K562 (cell line): ENCODE measurements around the gene FUT8. TPM values are rescaled to one million over a fixed set of nuclear protein-coding genes. Genes with fewer than 3 reads are reported as not detected.

Source experiments
- ATAC-seq: fragments of 200-7000 bp; cut with Tn5 transposase; 3 replicates; pipeline ENCODE4 v1.9.1; 2020; ENCODE audit warnings: moderate library complexity
- BruUV-seq: library from RNA; stranded (reverse); fragments of 400-500 nt; replicated peaks from 2 replicates; lab custom pipeline; 2021; lab: Mats Ljungman, UMichigan
- CTCF ChIA-PET: fragments of 300-600 bp; formaldehyde crosslinking; extraction: SDS; loops from one replicate; lab custom pipeline; 2021; ENCODE audit warnings: low intra/inter-chr PET ratio; lab: Yijun Ruan, JAX
- POLR2A ChIA-PET: fragments of 300-600, 350-650 bp; sonication (Branson Sonifier 250); formaldehyde crosslinking; extraction: SDS; loops from one replicate; lab custom pipeline; 2021; ENCODE audit warnings: antibody characterized with exemption, inconsistent platforms; lab: Yijun Ruan, JAX
- DNase-seq, 4 experiments: peaks; one replicate each; pipeline versions ENCODE4 v3.0.0 to v3.0.0-alpha.2; 2011 to 2018; ENCODE audit warnings: low spot score in 3 of 4, mixed read lengths in 3 of 4; ENCODE audit errors: extremely low read depth in 1 of 4
- FAIRE-seq: peaks from 2 replicates; lab custom pipeline; 2011; peaks lifted over from hg19 to GRCh38; lab: Jason Lieb, UNC
- H2AFZ ChIP-seq: 2 replicates; pipeline ENCODE4 v1.6.0; 2011; ENCODE audit warnings: low read depth, low read length, control low read depth, inconsistent platforms
- H3K27ac ChIP-seq: fragments of 200-600 bp; 3 replicates; pipeline ENCODE4 v1.8.0; 2011; ENCODE audit warnings: low read depth, mild to moderate bottlenecking, control low read depth, inconsistent platforms, low read length, moderate library complexity, mixed read lengths; ENCODE audit errors: extremely low read depth
- H3K27me3 ChIP-seq, 2 experiments: fragments of 300-600 bp in 1 of 2; 2 replicates in 1 of 2; 3 replicates in 1 of 2; pipeline versions ENCODE4 v1.6.0 to v1.8.0; 2011; ENCODE audit warnings: inconsistent platforms in 2 of 2, low read length in 2 of 2, mild to moderate bottlenecking in 1 of 2, mixed read lengths in 1 of 2, moderate library complexity in 1 of 2; ENCODE audit not compliant: control insufficient read depth in 2 of 2, insufficient read depth in 2 of 2
- H3K36me3 ChIP-seq: fragments of 300-600 bp; 3 replicates; pipeline ENCODE4 v1.8.0; 2011; ENCODE audit warnings: mild to moderate bottlenecking, low read length, inconsistent platforms; ENCODE audit not compliant: control insufficient read depth, insufficient read depth
- H3K4me1 ChIP-seq, 2 experiments: fragments of 200-600 bp in 1 of 2; replicated peaks in 1 of 2; 2 replicates in 1 of 2; 3 replicates in 1 of 2; pipeline versions ENCODE4 v1.5.1 to v1.8.0; 2011; ENCODE audit warnings: inconsistent platforms in 2 of 2, low read length in 2 of 2, mild to moderate bottlenecking in 1 of 2, mixed read lengths in 1 of 2, moderate library complexity in 1 of 2; ENCODE audit not compliant: control insufficient read depth in 2 of 2, insufficient read depth in 2 of 2
- H3K4me2 ChIP-seq: 2 replicates; pipeline ENCODE4 v1.6.1; 2011; ENCODE audit warnings: low read length, control low read depth, inconsistent platforms, mixed read lengths; ENCODE audit not compliant: insufficient read depth
- H3K4me3 ChIP-seq: fragments of 200-600 bp; sonication (generic), shearing (Covaris generic); 2 replicates; pipeline ENCODE4 v1.5.1; 2016; ENCODE audit warnings: control low read depth, inconsistent platforms
- H3K79me2 ChIP-seq: fragments of 200-600 bp; 3 replicates; pipeline ENCODE4 v1.8.0; 2011; ENCODE audit warnings: low read length, inconsistent platforms; ENCODE audit not compliant: control insufficient read depth, insufficient read depth
- H3K9ac ChIP-seq, 2 experiments: 2 replicates each; pipeline versions ENCODE4 v1.6.0 to v1.6.1; 2011; ENCODE audit warnings: low read depth in 2 of 2, low read length in 2 of 2, control low read depth in 1 of 2, inconsistent platforms in 1 of 2, mild to moderate bottlenecking in 1 of 2, mixed read lengths in 1 of 2; ENCODE audit not compliant: insufficient read depth in 1 of 2
- H3K9me1 ChIP-seq: one replicate; pipeline ENCODE4 v1.6.0; 2011; ENCODE audit warnings: inconsistent platforms, mild to moderate bottlenecking, low read length, moderate library complexity; ENCODE audit not compliant: control insufficient read depth, insufficient read depth
- H3K9me3 ChIP-seq: replicated peaks from 2 replicates; pipeline ENCODE4 v1.5.1; 2011; ENCODE audit warnings: low read depth, low read length, inconsistent platforms; ENCODE audit not compliant: control insufficient read depth, insufficient read depth
- H4K20me1 ChIP-seq: replicated peaks from 2 replicates; pipeline ENCODE4 v1.6.1; 2011; ENCODE audit warnings: low read length, inconsistent platforms, mixed read lengths; ENCODE audit not compliant: control insufficient read depth, insufficient read depth
- ATF1 ChIP-seq, 2 experiments: fragments of 450-650 bp in 1 of 2; IDR thresholded peaks; 2 replicates each; pipeline ENCODE4 v1.6.1; 2016; ENCODE audit warnings: missing compliant biosample characterization in 1 of 2, missing genetic modification characterization in 1 of 2
- ATF7 ChIP-seq: fragments of 450-650 bp; IDR thresholded peaks from 2 replicates; pipeline ENCODE4 v1.7.1; 2014; ENCODE audit warnings: mild to moderate bottlenecking, moderate library complexity
- ETV1 ChIP-seq: fragments of 450-650 bp; conservative IDR thresholded peaks from 2 replicates; pipeline ENCODE4 v1.6.1; 2016; ENCODE audit warnings: missing genetic modification characterization, control low read depth, low read depth, missing compliant biosample characterization
- FOXA3 ChIP-seq, 2 experiments: fragments of 450-650 bp in 1 of 2; sonication (generic) in 1 of 2; formaldehyde crosslinking; IDR thresholded peaks in 1 of 2; conservative IDR thresholded peaks in 1 of 2; 2 replicates each; pipeline versions ENCODE4 v1.4.0 to v1.8.0; 2020 to 2022; ENCODE audit warnings: mild to moderate bottlenecking in 2 of 2, missing genetic modification reagents in 1 of 2
- MYC ChIP-seq, 2 experiments: fragments of 250-450 bp in 1 of 2; sonication (Bioruptor Pico) in 1 of 2; IDR thresholded peaks; 2 replicates each; pipeline versions ENCODE4 v1.5.1 to v1.6.1; 2012 to 2021; ENCODE audit warnings: low read depth in 2 of 2, borderline replicate concordance in 1 of 2, improper control_type of control experiment in 1 of 2, low read length in 1 of 2, mild to moderate bottlenecking in 1 of 2, moderate library complexity in 1 of 2
- NCOA4 ChIP-seq: fragments of 450-650 bp; IDR thresholded peaks from 2 replicates; pipeline ENCODE4 v1.6.1; 2018; ENCODE audit warnings: mild to moderate bottlenecking; ENCODE audit not compliant: partially characterized antibody
- NFIC ChIP-seq: fragments of 450-650 bp; IDR thresholded peaks from 2 replicates; pipeline ENCODE4 v1.6.1; 2017; ENCODE audit warnings: mild to moderate bottlenecking, inconsistent platforms
- NR0B1 ChIP-seq: fragments of 450-650 bp; IDR thresholded peaks from one replicate; pipeline ENCODE4 v1.6.1; 2018; ENCODE audit warnings: mild to moderate bottlenecking, moderate library complexity; ENCODE audit not compliant: partially characterized antibody
- PHF8 ChIP-seq: fragments of 200-600 bp; sonication (generic); IDR thresholded peaks from 2 replicates; pipeline ENCODE4 v1.6.1; 2012; ENCODE audit warnings: mixed run types, mild to moderate bottlenecking, inconsistent platforms, low read length, moderate library complexity, borderline replicate concordance
- POLR2G ChIP-seq: fragments of 200-400 bp; formaldehyde crosslinking; IDR thresholded peaks from 2 replicates; pipeline ENCODE4 v1.6.1; 2017; ENCODE audit warnings: low read depth, mild to moderate bottlenecking, antibody characterized with exemption, low read length, moderate library complexity
- SMARCA5 ChIP-seq: fragments of 450-650 bp; IDR thresholded peaks from 2 replicates; pipeline ENCODE4 v1.6.1; 2016
- SNRNP70 ChIP-seq: fragments of 200-400 bp; formaldehyde crosslinking; optimal IDR thresholded peaks from 2 replicates; pipeline ENCODE3; 2017; ENCODE audit warnings: low read depth, low read length
- TEAD1 ChIP-seq, 2 experiments: fragments of 450-650 bp in 1 of 2; sonication (generic) in 1 of 2; formaldehyde crosslinking; IDR thresholded peaks; 2 replicates each; pipeline versions ENCODE4 v1.4.0 to v1.8.0; 2020 to 2022; ENCODE audit warnings: mild to moderate bottlenecking in 2 of 2, missing genetic modification reagents in 1 of 2
- TOE1 ChIP-seq, 2 experiments: fragments of 450-650 bp in 1 of 2; sonication (generic) in 1 of 2; formaldehyde crosslinking in 1 of 2; IDR thresholded peaks; 2 replicates each; pipeline versions ENCODE4 v1.7.1 to v1.8.0; 2016 to 2022; ENCODE audit warnings: borderline replicate concordance in 2 of 2, mild to moderate bottlenecking in 2 of 2, antibody characterized with exemption in 1 of 2, inconsistent platforms in 1 of 2, low read depth in 1 of 2, missing genetic modification reagents in 1 of 2, moderate library complexity in 1 of 2
- ZFX ChIP-seq: sonication (generic); formaldehyde crosslinking; IDR thresholded peaks from 2 replicates; pipeline ENCODE4 v1.8.0; 2022; ENCODE audit warnings: mild to moderate bottlenecking, missing genetic modification reagents, moderate library complexity
- WGBS: fragments of 100-300 bp; shearing (Covaris generic); methylation state at CpG from one replicate; pipeline ENCODE4 v1.1.6; 2016; ENCODE audit warnings: low coverage, mixed read lengths; ENCODE audit not compliant: insufficient coverage; ENCODE audit errors: missing lambda C conversion rate; 5-methylcytosine and 5-hydroxymethylcytosine counted together
- in situ Hi-C: fragments of 300-500 bp; cut with MboI; formaldehyde crosslinking; loops from 4 replicates; pipeline ENCODE4 v1.15.0; 2018; ENCODE audit warnings: inconsistent platforms, mixed read lengths
- intact Hi-C: fragments of 100-400 bp; cut with micrococcal nuclease; formaldehyde crosslinking; loops from 2 replicates; pipeline ENCODE4 v1.14.2; 2022
- polyA plus RNA-seq, 8 experiments: library from polyadenylated mRNA; depleted of rRNA in 4 of 8; stranded (reverse) in 5 of 8; unstranded in 3 of 8; fragments of >200 nt; fragmentation: Nextera tagmentation in 2 of 8; fragmentation: Illumina TruSeq in 1 of 8; extraction: Ambion mirVana in 2 of 8; extraction: Trizol in 1 of 8; gene quantifications; 2 replicates each; pipeline versions ENCODE4 v1.2.1 to v1.2.3, GENCODE V29; 2011 to 2014; ENCODE audit warnings: inconsistent platforms in 1 of 8, missing spikeins in 1 of 8
- total RNA-seq, 7 experiments: library from RNA; depleted of rRNA in 6 of 7; stranded (reverse); fragments of >200 nt in 6 of 7; fragmentation: Illumina TruSeq in 2 of 7; extraction: Trizol in 2 of 7; gene quantifications; 2 replicates each; pipeline versions ENCODE4 v1.2.1 to v1.2.3, GENCODE V29; 2011 to 2021; ENCODE audit warnings: low replicate concordance in 1 of 7
- TF ChIP-seq, protein P1 (sequence below), 2 experiments: fragments of 450-650 bp in 1 of 2; sonication (generic) in 1 of 2; formaldehyde crosslinking in 1 of 2; IDR thresholded peaks in 1 of 2; conservative IDR thresholded peaks in 1 of 2; 2 replicates each; pipeline versions ENCODE4 v1.6.1 to v1.8.1; 2016 to 2023; ENCODE audit warnings: mild to moderate bottlenecking in 2 of 2, moderate library complexity in 2 of 2, inconsistent platforms in 1 of 2, missing genetic modification reagents in 1 of 2

The FUT8 gene
- total and polyA plus RNA-seq, 9 of the 15 experiments (the other 6 are each of a cell fraction or from before 2014, with no cell fraction given), result 4.1 to 15.2 (median 7.8) TPM

DNA sequence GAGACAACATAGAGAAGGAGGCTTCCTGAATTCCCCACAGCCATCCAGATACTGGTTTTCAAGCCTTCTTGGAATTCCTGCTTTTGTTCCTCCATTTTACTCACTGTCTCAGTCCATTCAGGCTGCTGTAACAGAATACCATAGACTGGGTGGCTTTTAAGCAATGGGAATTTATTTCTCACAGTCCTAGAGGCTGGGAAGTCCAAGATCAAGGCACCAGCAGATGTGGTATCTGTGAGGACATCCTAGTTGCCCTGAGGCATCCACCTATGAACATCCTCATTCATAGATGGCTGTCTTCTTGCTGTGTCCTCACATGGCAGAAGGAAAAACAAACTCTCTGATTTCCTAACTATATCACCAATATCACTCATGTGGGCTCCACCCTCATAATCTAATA is 374.9 kb downstream of the FUT8 start (continued):
- no peak for TF ChIP-seq SNRNP70
- no peak for TF ChIP-seq ETV1 (tag)

DNA sequence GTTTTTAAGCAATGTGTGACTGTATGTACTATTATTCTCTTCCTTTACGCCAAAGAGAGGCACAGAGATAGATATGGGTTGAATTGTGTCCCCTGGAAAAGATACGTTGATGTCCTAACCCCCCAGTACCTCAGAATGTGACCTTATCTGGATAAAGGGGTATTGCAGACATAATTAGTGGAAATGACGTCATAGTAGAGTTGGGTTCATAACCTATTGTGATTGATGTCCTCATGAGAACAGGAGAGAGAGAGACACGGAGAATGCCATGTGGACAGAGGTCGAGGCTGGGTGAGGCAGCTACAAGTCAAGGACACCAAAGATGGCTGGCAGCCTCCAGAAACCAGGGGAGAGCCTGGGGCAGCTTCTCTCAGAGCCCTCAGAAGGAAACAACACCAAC is 376.3 kb downstream of the FUT8 start:
- no peak for DNase-seq
- Histone ChIP-seq H2AFZ (no peak overlapping the region), H3K4me1 (no peaks in the 10 kb centered on the region; a peak in 1 of 5 replicates), H3K79me2 (no peaks in the 10 kb centered on the region), H4K20me1 (no peaks in the 10 kb centered on the region), H3K36me3 (no peaks in the 10 kb centered on the region), H3K9ac (no peak overlapping the region), H3K4me3 (no peak overlapping the region), H3K27ac (no peak overlapping the region), H3K9me1 (no peaks in the 10 kb centered on the region), H3K27me3 (peaks cover 0 to 22% of the 10 kb centered on the region in 2 experiments; a peak in 2 of 5 replicates), H3K9me3 (no peaks in the 10 kb centered on the region), H3K4me2 (no peak overlapping the region)
- CTCF ChIA-PET, result no interaction called here
- no TSS peak for BruUV-seq
- WGBS, result 0% methylated on average over 4 of the region's 5 CpGs
- no peak for ATAC-seq
- in situ Hi-C loops, result no loop called here
- no peak for FAIRE-seq
- intact Hi-C loops, result no loop called here
- POLR2A ChIA-PET, result no interaction called here
- peak; percentile 83 for TF ChIP-seq ATF7
- TF ChIP-seq POLR2G, result no peak
- no peak for TF ChIP-seq SMARCA5
- no peak for TF ChIP-seq ATF1 (CRISPR knock-in tag; IDR thresholded peaks at IDR 0.05)
- peak; percentile 41; the same call in 1 of the 2 replicates for TF ChIP-seq ATF1 (tag; IDR thresholded peaks at IDR 0.05)
- no peak for TF ChIP-seq ZFX (CRISPR knock-in tag)
- TF ChIP-seq, protein P1, sequence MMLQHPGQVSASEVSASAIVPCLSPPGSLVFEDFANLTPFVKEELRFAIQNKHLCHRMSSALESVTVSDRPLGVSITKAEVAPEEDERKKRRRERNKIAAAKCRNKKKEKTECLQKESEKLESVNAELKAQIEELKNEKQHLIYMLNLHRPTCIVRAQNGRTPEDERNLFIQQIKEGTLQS (IDR thresholded peaks at IDR 0.05), result peak; percentile 77
- TF ChIP-seq, protein P1 (CRISPR knock-in tag; conservative IDR thresholded peaks at IDR 0.05), result no peak
- TF ChIP-seq TEAD1 (CRISPR knock-in tag; IDR thresholded peaks at IDR 0.05), result no peak
- no peak for TF ChIP-seq FOXA3 (CRISPR knock-in tag; conservative IDR thresholded peaks at IDR 0.05 in 1 of 2, IDR thresholded peaks at IDR 0.05 in 1 of 2)
- no peak for TF ChIP-seq MYC (IDR thresholded peaks at IDR 0.05; ENCODE audit: low read depth, low read length)
- no peak for TF ChIP-seq MYC (CRISPR knock-in tag; IDR thresholded peaks at IDR 0.05; ENCODE audit: borderline replicate concordance, low read depth)
- TF ChIP-seq NR0B1, result no peak
- TF ChIP-seq ETV1 (tag), result no peak
- TF ChIP-seq NFIC, result no peak
- TF ChIP-seq NCOA4, result no peak
- TF ChIP-seq PHF8, result no peak
- no peak for TF ChIP-seq TOE1 (IDR thresholded peaks at IDR 0.05; ENCODE audit: borderline replicate concordance)
- TF ChIP-seq TOE1 (CRISPR knock-in tag; IDR thresholded peaks at IDR 0.05; ENCODE audit: borderline replicate concordance, low read depth), result no peak
